ENCODE measurements around the gene OXSM. TPM values are rescaled to one million over a fixed set of nuclear protein-coding genes. Genes with fewer than 3 reads are reported as not detected.

The OXSM gene
- total and polyA plus RNA-seq, 7 experiments from 2014 or later: 10.6 to 21.2 (median 13.8) TPM

DNA sequence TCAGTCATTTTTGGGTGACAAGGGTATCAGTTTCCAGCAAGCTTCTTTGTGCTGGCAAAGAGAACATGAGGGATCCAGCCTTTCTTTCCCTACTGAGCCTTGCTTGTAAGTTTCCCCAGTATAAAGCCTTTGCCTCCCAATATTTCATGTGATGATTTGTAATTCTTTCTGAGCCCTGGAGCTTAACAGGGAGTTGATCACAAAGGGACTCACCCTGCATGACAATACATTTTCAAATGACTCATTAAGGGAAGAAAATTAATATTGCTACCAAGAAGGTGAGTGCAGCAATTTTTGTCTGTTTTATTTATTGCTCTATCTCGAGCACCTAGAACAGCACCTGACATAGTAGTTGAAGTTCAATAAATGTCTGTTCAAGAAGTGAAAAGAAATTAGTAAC is 27.7 kb downstream of the OXSM start:
- intact Hi-C loops (cut with micrococcal nuclease): no loop called here
- ChIA-PET POLR2A (no interaction called here), CTCF (no interaction called here)
- Mint-ChIP-seq H3K4me3 (no peak overlapping the region), H3K27me3 (peaks cover 0 to 4% (median 0%) of the 10 kb centered on the region in 5 donors), H3K36me3 (no peaks in the 10 kb centered on the region), H3K9me3 (peaks cover 0 to 2% (median 0%) of the 10 kb centered on the region in 11 donors), H3K27ac (no peak overlapping the region), H3K4me1 (peaks cover 0 to 7% (median 0%) of the 10 kb centered on the region in 7 donors)
- Histone ChIP-seq H3K27me3 (ENCODE audit: control insufficient read depth in 2 of 2, insufficient read depth in 2 of 2, low read length in 2 of 2) (no peaks in the 10 kb centered on the region), H3K4me1 (ENCODE audit: control insufficient read depth in 2 of 2, insufficient read depth in 2 of 2, low read length in 2 of 2) (no peaks in the 10 kb centered on the region), H3K27ac (ENCODE audit: low read depth, low read length) (no peak overlapping the region), H3K4me3 (ENCODE audit: low read length) (no peak overlapping the region), H3K9me3 (ENCODE audit: control insufficient read depth in 2 of 3, low read length in 3 of 3) (no peaks in the 10 kb centered on the region), H3K36me3 (ENCODE audit: control insufficient read depth in 2 of 3, insufficient read depth in 3 of 3, low read length in 3 of 3) (no peaks in the 10 kb centered on the region)
- ATAC-seq (no peak), DNase-seq (no peak)

DNA sequence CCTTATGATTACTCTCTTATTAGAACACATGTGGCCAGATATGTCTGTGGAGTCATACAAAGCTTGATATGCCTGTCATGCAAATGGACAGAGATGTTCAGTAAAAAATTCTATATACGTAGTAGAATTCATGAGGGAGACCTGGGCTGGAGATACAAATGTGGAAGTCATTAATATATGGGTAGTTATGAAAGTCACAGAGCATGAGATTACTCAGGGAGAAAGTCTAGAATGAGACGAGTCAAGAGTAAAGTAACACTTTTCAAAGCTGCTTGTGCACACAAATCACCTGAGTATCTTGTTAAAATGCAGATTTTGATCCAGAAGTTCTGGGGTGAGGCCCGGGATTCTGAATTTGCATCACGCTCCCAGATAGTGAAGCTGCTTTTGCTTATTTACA is 28.4 kb downstream of the OXSM start:
- intact Hi-C loops (cut with micrococcal nuclease): no loop called here

DNA sequence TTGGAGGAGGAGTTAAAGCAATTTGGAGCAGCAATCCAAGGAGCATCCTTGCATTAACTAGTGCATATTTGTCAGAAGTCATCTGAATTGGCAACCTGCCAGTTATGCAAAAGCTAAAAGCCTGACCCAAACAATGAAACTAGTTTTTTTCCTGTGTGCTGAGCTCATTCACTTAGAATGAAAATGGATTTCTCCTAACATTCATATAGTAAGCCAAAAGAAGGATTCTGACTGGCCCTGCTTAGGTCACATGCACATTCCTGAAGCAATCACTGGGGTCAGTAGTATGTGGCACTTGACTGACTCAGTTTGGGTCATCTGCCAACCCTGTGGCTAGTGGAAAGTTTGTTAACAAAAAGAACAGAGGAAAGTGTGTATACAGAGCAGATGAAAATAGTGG is 30.5 kb downstream of the OXSM start:
- Histone ChIP-seq H3K27me3 (ENCODE audit: control insufficient read depth in 2 of 2, insufficient read depth in 2 of 2, low read length in 2 of 2) (no peaks in the 10 kb centered on the region), H3K27ac (ENCODE audit: low read depth, low read length) (no peak overlapping the region), H3K36me3 (ENCODE audit: control insufficient read depth in 2 of 3, insufficient read depth in 3 of 3, low read length in 3 of 3) (no peaks in the 10 kb centered on the region), H3K4me1 (ENCODE audit: control insufficient read depth in 2 of 2, insufficient read depth in 2 of 2, low read length in 2 of 2) (no peaks in the 10 kb centered on the region), H3K4me3 (ENCODE audit: low read length) (no peak overlapping the region), H3K9me3 (ENCODE audit: control insufficient read depth in 2 of 3, low read length in 3 of 3) (no peaks in the 10 kb centered on the region)
- DNase-seq (no peak), ATAC-seq (peak; percentile 12)
- ChIA-PET CTCF (no interaction called here), POLR2A (no interaction called here)
- Mint-ChIP-seq H3K4me3 (no peak overlapping the region), H3K27me3 (peaks cover 0 to 6% (median 0%) of the 10 kb centered on the region in 5 donors), H3K9me3 (peaks cover 0 to 2% (median 0%) of the 10 kb centered on the region in 11 donors), H3K27ac (no peak overlapping the region), H3K36me3 (no peaks in the 10 kb centered on the region), H3K4me1 (peaks cover 0 to 7% (median 0%) of the 10 kb centered on the region in 7 donors)
- intact Hi-C loops (cut with micrococcal nuclease): no loop called here

More for the DNA sequence above, 28.4 kb downstream of the OXSM start:
- no peak overlapping the region for H3K4me3 Mint-ChIP-seq
- Histone ChIP-seq H3K27ac (ENCODE audit: low read depth, low read length) (no peak overlapping the region), H3K27me3 (ENCODE audit: control insufficient read depth in 2 of 2, insufficient read depth in 2 of 2, low read length in 2 of 2) (no peaks in the 10 kb centered on the region), H3K36me3 (ENCODE audit: control insufficient read depth in 2 of 3, insufficient read depth in 3 of 3, low read length in 3 of 3) (no peaks in the 10 kb centered on the region), H3K9me3 (ENCODE audit: control insufficient read depth in 2 of 3, low read length in 3 of 3) (no peaks in the 10 kb centered on the region), H3K4me1 (ENCODE audit: control insufficient read depth in 2 of 2, insufficient read depth in 2 of 2, low read length in 2 of 2) (no peaks in the 10 kb centered on the region), H3K4me3 (ENCODE audit: low read length) (no peak overlapping the region)
- no peak overlapping the region for H3K27ac Mint-ChIP-seq
- CTCF ChIA-PET: no interaction called here
- POLR2A ChIA-PET: no interaction called here
- peaks cover 0 to 7% (median 0%) of the 10 kb centered on the region in 7 donors for H3K4me1 Mint-ChIP-seq
- H3K36me3 Mint-ChIP-seq: no peaks in the 10 kb centered on the region
- H3K27me3 Mint-ChIP-seq: peaks cover 0 to 6% (median 3%) of the 10 kb centered on the region in 5 donors
- ATAC-seq (no peak), DNase-seq (no peak)
- peaks cover 0 to 2% (median 0%) of the 10 kb centered on the region in 11 donors for H3K9me3 Mint-ChIP-seq

- Mint-ChIP-seq H3K36me3 (peaks cover 0 to 2% (median 0%) of the 10 kb centered on the region in 5 donors), H3K4me1 (peaks cover 2 to 9% (median 3%) of the 10 kb centered on the region in 7 donors), H3K9me3 (peaks cover 0 to 1% (median 0%) of the 10 kb centered on the region in 11 donors), H3K4me3 (no peak overlapping the region), H3K27me3 (peaks cover 0 to 6% (median 0%) of the 10 kb centered on the region in 5 donors), H3K27ac (no peak overlapping the region)
- Histone ChIP-seq H3K27me3 (ENCODE audit: control insufficient read depth in 2 of 2, insufficient read depth in 2 of 2, low read length in 2 of 2) (no peaks in the 10 kb centered on the region), H3K9me3 (ENCODE audit: control insufficient read depth in 2 of 3, low read length in 3 of 3) (no peaks in the 10 kb centered on the region), H3K36me3 (ENCODE audit: control insufficient read depth in 2 of 3, insufficient read depth in 3 of 3, low read length in 3 of 3) (no peaks in the 10 kb centered on the region), H3K27ac (ENCODE audit: low read depth, low read length) (no peak overlapping the region), H3K4me1 (ENCODE audit: control insufficient read depth in 2 of 2, insufficient read depth in 2 of 2, low read length in 2 of 2) (no peaks in the 10 kb centered on the region), H3K4me3 (ENCODE audit: low read length) (no peak overlapping the region)
- ATAC-seq (no peak), DNase-seq (no peak)
- POLR2A ChIA-PET: no interaction called here
- CTCF ChIA-PET: no interaction called here
- intact Hi-C loops (cut with micrococcal nuclease): no loop called here
Observed at GRCh38 chr3:25820816-25821486, 31.1 kb downstream of the OXSM start.

DNA sequence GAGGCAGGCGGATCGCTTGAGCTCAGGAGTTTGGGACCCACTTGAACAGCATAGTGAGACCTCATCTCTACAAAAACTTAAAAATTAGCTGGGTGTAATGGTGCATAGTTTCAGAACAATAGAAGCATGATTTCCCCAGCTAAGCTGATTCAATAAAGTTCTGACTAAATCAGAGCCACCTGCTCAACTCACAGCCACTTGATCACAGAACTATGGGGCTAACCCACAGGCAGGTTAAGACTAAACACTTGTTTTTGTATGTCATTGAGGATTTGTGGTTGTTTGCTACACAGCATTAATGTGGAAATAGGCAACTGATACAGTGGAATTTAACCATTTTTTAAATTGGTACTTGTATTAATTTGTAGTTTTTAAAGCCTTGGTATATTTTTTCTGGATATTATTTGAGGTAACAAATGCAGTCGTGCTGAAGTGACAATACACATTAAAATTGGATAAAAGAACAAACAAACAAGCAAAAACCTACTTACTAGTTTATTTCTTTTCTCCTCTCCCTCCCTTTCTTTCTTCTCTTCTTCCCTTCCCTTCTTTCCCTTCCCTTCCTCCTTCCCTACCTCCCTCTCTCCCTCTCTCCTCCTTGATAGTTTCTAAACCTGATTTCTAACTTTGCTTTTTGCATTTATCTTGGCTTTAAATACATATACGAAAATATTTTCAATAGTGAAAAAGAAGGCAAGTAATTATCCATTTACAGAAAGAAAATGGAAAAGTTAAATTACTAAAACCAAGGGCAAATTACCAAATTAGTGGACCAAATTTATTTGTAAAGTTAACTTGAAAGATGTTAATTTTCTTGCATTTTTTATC is 32.1 kb downstream of the OXSM start:
- no peaks in the 10 kb centered on the region for H3K9me3 ChIP-seq (ENCODE audit: control insufficient read depth in 2 of 3, low read length in 3 of 3)
- ATAC-seq: no peak
- no peak overlapping the region for H3K4me3 ChIP-seq (ENCODE audit: low read length)
- H3K4me3 Mint-ChIP-seq: no peak overlapping the region
- H3K27me3 Mint-ChIP-seq: peaks cover 0 to 4% (median 0%) of the 10 kb centered on the region in 5 donors
- H3K36me3 ChIP-seq (ENCODE audit: control insufficient read depth in 2 of 3, insufficient read depth in 3 of 3, low read length in 3 of 3): no peaks in the 10 kb centered on the region
- intact Hi-C loops (cut with micrococcal nuclease): no loop called here
- no peak overlapping the region for H3K27ac Mint-ChIP-seq
- peaks cover 5% of the 10 kb centered on the region in 2 donors for H3K4me1 ChIP-seq (ENCODE audit: control insufficient read depth in 2 of 2, insufficient read depth in 2 of 2, low read length in 2 of 2)
- DNase-seq: no peak
- peaks cover 0 to 3% (median 0%) of the 10 kb centered on the region in 5 donors for H3K36me3 Mint-ChIP-seq
- no peak overlapping the region for H3K27ac ChIP-seq (ENCODE audit: low read depth, low read length)
- no peaks in the 10 kb centered on the region for H3K9me3 Mint-ChIP-seq
- POLR2A ChIA-PET: no interaction called here
- no peaks in the 10 kb centered on the region for H3K27me3 ChIP-seq (ENCODE audit: control insufficient read depth in 2 of 2, insufficient read depth in 2 of 2, low read length in 2 of 2)
- CTCF ChIA-PET: no interaction called here
- peaks cover 8 to 13% (median 12%) of the 10 kb centered on the region in 7 donors for H3K4me1 Mint-ChIP-seq

DNA sequence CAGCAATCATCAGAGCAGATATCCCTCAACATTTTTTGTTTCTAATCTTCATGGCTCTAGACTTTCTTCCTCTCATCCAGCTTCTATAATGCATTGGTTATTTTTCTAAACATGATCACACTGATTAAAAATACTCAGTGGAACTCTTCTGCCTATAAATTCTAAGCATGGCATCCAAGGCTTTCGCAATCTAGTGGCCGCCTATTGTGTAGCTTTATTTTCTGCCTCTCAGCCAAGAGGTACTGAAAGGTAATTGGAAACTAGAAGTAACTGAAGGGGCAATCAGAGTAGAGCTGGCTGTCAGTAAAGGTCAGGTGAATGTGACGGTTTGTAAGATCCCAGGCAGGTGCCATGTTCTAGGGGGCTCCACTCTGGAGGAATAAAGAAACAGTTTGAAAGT is 33.4 kb downstream of the OXSM start:
- H3K9me3 Mint-ChIP-seq: no peaks in the 10 kb centered on the region
- DNase-seq: no peak
- H3K9me3 ChIP-seq (ENCODE audit: control insufficient read depth in 2 of 3, low read length in 3 of 3): no peaks in the 10 kb centered on the region
- no peak overlapping the region for H3K27ac ChIP-seq (ENCODE audit: low read depth, low read length)
- peaks cover 0 to 3% (median 0%) of the 10 kb centered on the region in 5 donors for H3K36me3 Mint-ChIP-seq
- no peak overlapping the region for H3K4me3 ChIP-seq (ENCODE audit: low read length)
- no peak for ATAC-seq
- no peak overlapping the region for H3K4me3 Mint-ChIP-seq
- POLR2A ChIA-PET: no interaction called here
- no peaks in the 10 kb centered on the region for H3K36me3 ChIP-seq (ENCODE audit: control insufficient read depth in 2 of 3, insufficient read depth in 3 of 3, low read length in 3 of 3)
- H3K27ac Mint-ChIP-seq: no peak overlapping the region
- peaks cover 5% of the 10 kb centered on the region in 2 donors for H3K4me1 ChIP-seq (ENCODE audit: control insufficient read depth in 2 of 2, insufficient read depth in 2 of 2, low read length in 2 of 2)
- CTCF ChIA-PET: no interaction called here
- H3K27me3 Mint-ChIP-seq: peaks cover 0 to 4% (median 0%) of the 10 kb centered on the region in 5 donors
- no peaks in the 10 kb centered on the region for H3K27me3 ChIP-seq (ENCODE audit: control insufficient read depth in 2 of 2, insufficient read depth in 2 of 2, low read length in 2 of 2)
- intact Hi-C loops (cut with micrococcal nuclease): no loop called here
- H3K4me1 Mint-ChIP-seq: peaks cover 8 to 17% (median 13%) of the 10 kb centered on the region in 7 donors
